Tibial artery (tissue), 4 donors: ENCODE data around the gene ID3.
A peak's percentile ranks its signal among the peaks of the same experiment; 100 is the strongest.

Experiments
- DNase-seq, 2 donors: peaks; one replicate each; pipeline ENCODE4 v3.0.0-alpha.2; 2019
- H3K27ac ChIP-seq, 2 donors: fragments of 200-600 bp; sonication (generic) in 1 of 2; 1 replicate in 1 of 2; 2 replicates in 1 of 2; pipeline ENCODE4 v1.5.1; 2018 to 2019; ENCODE audit warnings: mild to moderate bottlenecking in 1 of 2
- H3K27me3 ChIP-seq, 2 donors: fragments of 200-600 bp; sonication (generic) in 1 of 2; one replicate each; pipeline versions ENCODE4 v1.5.1 to v1.6.0; 2016 to 2019
- H3K36me3 ChIP-seq, 3 donors: fragments of 200-600 bp; sonication (generic) in 2 of 3; one replicate each; pipeline ENCODE4 v1.5.1; 2016 to 2019; ENCODE audit warnings: mild to moderate bottlenecking in 2 of 3
- H3K4me1 ChIP-seq, 4 donors: fragments of 200-600 bp; sonication (generic) in 2 of 4; 1 replicate in 3 of 4; 2 replicates in 1 of 4; pipeline ENCODE4 v1.5.1; 2016 to 2019
- H3K4me3 ChIP-seq, 2 donors: fragments of 200-600 bp; sonication (generic) in 1 of 2; 1 replicate in 1 of 2; 2 replicates in 1 of 2; pipeline ENCODE4 v1.5.1; 2018 to 2019; ENCODE audit warnings: mild to moderate bottlenecking in 2 of 2
- H3K9me3 ChIP-seq, 3 donors: fragments of 200-600 bp; sonication (generic) in 1 of 3; one replicate each; pipeline ENCODE4 v1.5.1; 2016 to 2019
- CTCF ChIP-seq, 2 experiments: fragments of 200-600 bp in 1 of 2; fragments of 450-650 bp in 1 of 2; IDR thresholded peaks; one replicate each; pipeline ENCODE4 v1.5.1; 2017 to 2019; ENCODE audit warnings: antibody characterized with exemption in 2 of 2, mild to moderate bottlenecking in 1 of 2, moderate library complexity in 1 of 2
- intact Hi-C: fragments of 100-400 bp; cut with DNase I; formaldehyde crosslinking; loops from one replicate; pipeline ENCODE4 v1.15.0; 2023; ENCODE audit warnings: low total_unique reads

Gene ID3

DNA sequence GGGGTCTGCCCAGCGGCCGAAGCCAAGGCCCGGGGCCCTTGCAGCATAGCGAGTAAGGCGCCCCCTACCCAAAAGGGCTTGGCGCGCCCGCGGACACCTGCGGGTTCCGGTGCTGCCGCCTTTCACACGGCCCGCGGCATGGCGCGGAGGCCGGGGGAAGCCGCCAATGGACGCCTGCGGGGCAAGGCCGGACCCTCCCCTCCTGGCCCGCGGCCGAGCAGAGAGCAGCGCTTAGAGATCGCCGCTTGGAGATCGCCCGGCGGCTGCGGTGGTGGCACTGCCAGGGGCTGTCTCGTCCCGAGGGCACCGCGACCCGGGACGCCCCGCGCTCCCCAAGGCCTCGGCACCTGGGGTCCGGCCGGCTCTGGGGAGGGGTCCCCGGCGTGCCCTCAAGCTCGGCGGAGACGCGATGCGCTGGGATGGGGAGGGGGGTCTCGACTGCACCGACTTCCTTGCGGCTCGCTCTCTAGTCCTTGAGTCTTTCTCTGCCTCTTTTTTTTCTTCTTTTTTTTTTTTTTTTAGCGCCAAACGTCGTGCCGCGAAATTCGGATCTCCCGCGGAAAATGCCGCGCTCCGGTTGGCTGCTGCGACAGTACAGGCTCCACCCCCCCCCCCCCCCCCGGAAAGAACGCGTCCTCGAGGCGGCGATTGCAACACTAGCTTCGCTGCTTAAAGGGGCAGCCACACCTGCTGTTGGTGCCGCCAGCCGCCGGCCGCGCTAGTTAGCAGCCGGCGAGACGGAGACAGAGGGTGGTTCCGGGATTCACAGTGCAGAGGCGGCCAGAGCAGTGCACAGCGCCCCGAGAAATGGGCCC lies 28.3 kb downstream of the ID3 start, which contains the start of gene E2F2:
Gene E2F2 (minus strand): TSS at position 487 of the 815 bp plus-strand sequence. CDS start 440 bp downstream, at position 47.
- Histone ChIP-seq H3K36me3 (no peaks in the 10 kb centered on the region), H3K4me1 (peaks cover 0 to 35% (median 21%) of the 10 kb centered on the region in 4 donors), H3K9me3 (no peaks in the 10 kb centered on the region), H3K4me3 (peak within 1 kb of the TSS; percentile 38 to 62), H3K27me3 (peaks cover 0 to 35% of the 10 kb centered on the region in 2 donors), H3K27ac (peak within 1 kb of the TSS in 1 of 2 donors; percentile 49)
- intact Hi-C loops: loop anchor here (10.0 kb wide), 1 partner anchor 166 kb away; the partner anchor contains the start of gene ZNF436
- peak; percentile 86 to 91 for DNase-seq
- no peak for TF ChIP-seq CTCF (IDR thresholded peaks at IDR 0.05)

DNA sequence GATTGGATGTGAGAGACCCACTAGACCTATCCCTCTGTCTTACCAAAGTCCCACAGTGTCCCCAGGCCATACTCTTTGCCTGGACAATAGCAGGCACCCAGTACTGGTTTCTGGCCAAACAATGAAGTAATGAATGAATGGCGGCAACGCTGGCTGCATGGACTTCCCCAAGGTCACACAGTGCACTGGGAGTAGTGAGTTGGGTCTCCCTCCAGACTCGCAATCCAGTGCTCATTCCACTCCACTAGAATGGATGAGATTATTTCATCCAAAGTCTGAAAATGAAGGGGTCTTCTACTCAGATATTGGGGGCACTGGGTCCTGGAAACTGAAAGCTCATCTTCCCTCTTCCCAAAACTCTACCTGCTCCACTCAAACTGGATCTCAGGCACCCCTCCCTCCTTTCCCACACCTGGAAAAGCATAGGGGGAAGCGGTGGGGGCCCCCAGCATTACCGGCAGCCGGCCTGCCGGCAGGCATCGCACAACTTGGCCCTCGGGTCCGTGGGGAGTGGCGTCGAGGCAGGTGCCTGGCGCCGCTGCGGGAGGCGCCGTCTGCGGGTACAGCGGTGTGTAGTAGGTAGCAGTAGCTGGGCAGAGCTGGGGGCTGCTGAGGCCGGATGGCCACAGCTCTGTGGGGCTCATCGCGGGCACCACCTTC lies 29.1 kb downstream of the ID3 start:
- H3K9me3 ChIP-seq: no peaks in the 10 kb centered on the region
- H3K27me3 ChIP-seq: peaks cover 0 to 37% of the 10 kb centered on the region in 2 donors
- intact Hi-C loops: loop anchor here (10.0 kb wide), 1 partner anchor 165 kb away; the partner anchor contains the start of gene ZNF436
- TF ChIP-seq CTCF (IDR thresholded peaks at IDR 0.05): no peak
- no peaks in the 10 kb centered on the region for H3K36me3 ChIP-seq
- no peak for DNase-seq
- H3K4me1 ChIP-seq: peaks cover 0 to 35% (median 21%) of the 10 kb centered on the region in 4 donors
- H3K4me3 ChIP-seq: peak overlapping the region; percentile 38 to 62
- no peak overlapping the region for H3K27ac ChIP-seq

GRCh38 chr1:23529146-23530086 lies 29.9 kb downstream of the ID3 start:
- Histone ChIP-seq H3K4me3 (no peak overlapping the region), H3K27ac (no peak overlapping the region), H3K36me3 (no peaks in the 10 kb centered on the region), H3K9me3 (no peaks in the 10 kb centered on the region), H3K4me1 (peaks cover 0 to 35% (median 21%) of the 10 kb centered on the region in 4 donors), H3K27me3 (peaks cover 0 to 41% of the 10 kb centered on the region in 2 donors)
- DNase-seq: no peak
- no peak for TF ChIP-seq CTCF (IDR thresholded peaks at IDR 0.05)
- intact Hi-C loops: loop anchor here (10.0 kb wide), 1 partner anchor 165 kb away; the partner anchor contains the start of gene ZNF436

DNA sequence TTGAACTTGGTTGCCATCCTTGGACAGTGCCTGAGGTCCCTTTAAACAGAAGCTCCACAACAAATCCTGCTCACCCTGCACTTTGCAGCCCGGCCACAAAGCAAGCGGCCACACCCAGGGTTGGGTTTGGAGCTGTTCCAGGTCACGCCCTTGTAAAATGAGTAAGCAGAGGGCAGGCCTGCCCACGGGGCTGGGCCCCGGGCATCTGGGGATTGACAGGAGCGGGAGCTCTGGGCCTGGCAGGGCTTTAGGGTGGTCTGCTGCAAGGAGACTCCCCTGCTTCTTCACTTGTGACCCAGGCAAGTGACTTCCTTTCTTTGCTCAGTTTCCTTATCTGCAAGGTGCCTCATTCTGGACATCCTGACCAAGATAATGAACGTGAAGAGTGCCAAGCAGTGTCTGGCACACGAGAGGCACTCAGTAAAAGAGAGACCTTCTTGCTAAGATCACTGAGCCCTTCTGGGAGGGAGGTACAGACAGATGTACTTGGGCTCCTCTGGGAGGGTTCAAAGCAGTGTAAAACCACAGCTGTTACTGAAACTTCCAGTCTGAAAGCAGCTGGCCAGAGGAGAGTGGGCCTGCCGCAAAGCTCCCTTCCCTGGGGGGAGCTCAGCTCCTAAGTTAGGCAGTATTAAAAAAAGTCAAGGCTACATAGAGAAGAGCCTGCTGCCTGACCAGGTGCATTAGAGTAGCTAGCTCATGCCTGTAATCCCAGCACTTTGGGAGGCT lies 30.9 kb downstream of the ID3 start:
- H3K27me3 ChIP-seq: peaks cover 0 to 41% of the 10 kb centered on the region in 2 donors
- DNase-seq: peak; percentile 81 to 84
- H3K4me1 ChIP-seq: peaks cover 0 to 35% (median 21%) of the 10 kb centered on the region in 4 donors

More for the DNA sequence above, 30.9 kb downstream of the ID3 start:
- Histone ChIP-seq H3K27ac (no peak overlapping the region), H3K9me3 (no peaks in the 10 kb centered on the region), H3K36me3 (no peaks in the 10 kb centered on the region), H3K4me3 (no peak overlapping the region)
- intact Hi-C loops: no loop called here
- no peak for TF ChIP-seq CTCF (IDR thresholded peaks at IDR 0.05)
